Measurements from ENCODE around the gene S100A13.

- TF ChIP-seq HDAC2 (IDR thresholded peaks at IDR 0.05) (no peak), CTCF (IDR thresholded peaks at IDR 0.05 in 2 of 3, conservative IDR thresholded peaks at IDR 0.05 in 1 of 3; ENCODE audit: control insufficient read depth in 2 of 3, extremely low read depth in 1 of 3, insufficient read depth in 1 of 3, low read depth in 3 of 3, low read length in 3 of 3) (no peak), ZBTB11 (CRISPR knock-in tag; IDR thresholded peaks at IDR 0.05) (no peak), PBX3 (IDR thresholded peaks at IDR 0.05; ENCODE audit: insufficient replicate concordance, low read depth, low read length) (no peak)
Observed at GRCh38 chr1:153647346-153647714, 20.0 kb upstream of the S100A13 start.
